HG03439 (cell line): ENCODE data around the gene PNPLA2.

Source experiments
- ATAC-seq: cut with Tn5 transposase; IDR thresholded peaks from one replicate; pipeline ENCODE4 v1.9.1; 2021; ENCODE audit warnings: mild to moderate bottlenecking, moderate library complexity; ENCODE audit not compliant: unreplicated experiment

Gene PNPLA2

DNA sequence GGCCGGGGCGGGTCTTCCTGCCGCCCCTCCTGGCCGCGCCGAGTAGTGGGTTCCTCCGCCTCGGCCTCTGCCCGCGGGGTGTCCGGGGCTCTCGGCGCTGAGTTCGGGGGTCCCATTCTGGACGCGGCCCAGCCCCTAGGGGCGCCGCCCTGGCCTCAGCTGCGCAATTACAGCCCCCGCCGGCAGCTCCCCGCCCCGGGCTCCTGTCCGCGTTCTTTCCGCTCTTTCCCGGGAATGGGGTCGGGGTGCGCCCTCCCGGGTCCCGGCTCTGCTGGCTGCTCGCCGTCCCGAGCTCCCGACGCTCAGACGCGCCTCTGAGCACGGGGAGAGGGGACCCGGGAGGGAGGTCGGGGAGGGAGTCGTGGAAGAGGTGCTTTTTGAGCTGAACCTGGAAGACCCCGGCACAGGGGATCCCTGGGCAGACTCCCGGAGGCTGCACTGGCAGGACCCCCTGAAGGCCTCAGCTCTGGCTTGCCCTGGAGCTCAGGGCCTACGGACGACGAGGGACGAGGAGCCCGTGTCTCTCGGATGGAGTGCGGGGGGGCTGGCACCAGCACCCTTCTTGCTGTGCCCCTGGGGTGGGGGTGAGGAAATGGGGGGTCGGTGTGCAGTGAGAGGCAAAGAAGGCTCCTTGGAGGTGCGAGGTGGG is 24.5 kb downstream of the PNPLA2 start:
- no peak for ATAC-seq

DNA sequence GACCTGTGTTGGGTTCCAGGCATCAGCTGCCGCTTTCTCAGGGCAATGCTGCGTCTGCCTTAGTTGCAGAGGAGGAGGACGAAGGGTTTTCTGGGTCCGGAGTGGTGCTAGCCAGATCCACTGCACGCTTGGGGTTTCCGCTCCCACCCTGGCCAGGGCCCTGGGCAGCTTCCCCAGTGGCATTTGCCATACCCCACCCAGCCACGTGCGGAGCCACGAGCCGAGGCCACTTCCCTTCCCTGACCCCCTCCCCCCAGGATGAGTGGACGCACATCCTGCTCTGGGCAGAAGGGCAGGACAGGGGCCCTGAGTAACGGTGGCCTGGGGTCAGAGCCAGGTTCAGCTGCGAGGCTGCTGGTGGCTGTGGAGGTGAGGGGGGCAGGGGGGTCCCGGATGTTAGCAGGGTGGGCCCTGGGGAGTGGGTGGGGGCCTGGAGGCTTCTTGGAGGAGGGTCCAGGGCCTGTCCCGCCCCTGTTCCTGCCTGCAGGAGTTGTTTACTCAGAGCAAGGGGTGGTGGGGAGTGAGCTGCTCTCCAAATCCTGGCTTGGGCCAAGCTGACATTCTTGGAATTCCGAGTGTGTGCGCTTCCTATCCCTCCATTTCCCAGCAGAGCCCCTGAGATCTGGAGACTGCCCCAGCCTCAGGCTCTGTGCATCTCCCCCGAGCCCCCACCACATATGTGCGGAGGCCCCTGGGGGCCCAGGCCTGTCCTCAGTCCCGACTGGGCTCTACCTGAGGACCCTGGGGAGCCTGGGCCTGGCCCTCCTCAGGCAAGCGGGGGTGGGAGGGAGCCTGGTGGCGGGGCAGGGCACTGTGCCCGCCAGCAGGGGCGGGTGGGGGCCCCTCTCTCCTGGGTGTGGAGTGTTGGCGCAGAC is 25.3 kb downstream of the PNPLA2 start:
- no peak for ATAC-seq

DNA sequence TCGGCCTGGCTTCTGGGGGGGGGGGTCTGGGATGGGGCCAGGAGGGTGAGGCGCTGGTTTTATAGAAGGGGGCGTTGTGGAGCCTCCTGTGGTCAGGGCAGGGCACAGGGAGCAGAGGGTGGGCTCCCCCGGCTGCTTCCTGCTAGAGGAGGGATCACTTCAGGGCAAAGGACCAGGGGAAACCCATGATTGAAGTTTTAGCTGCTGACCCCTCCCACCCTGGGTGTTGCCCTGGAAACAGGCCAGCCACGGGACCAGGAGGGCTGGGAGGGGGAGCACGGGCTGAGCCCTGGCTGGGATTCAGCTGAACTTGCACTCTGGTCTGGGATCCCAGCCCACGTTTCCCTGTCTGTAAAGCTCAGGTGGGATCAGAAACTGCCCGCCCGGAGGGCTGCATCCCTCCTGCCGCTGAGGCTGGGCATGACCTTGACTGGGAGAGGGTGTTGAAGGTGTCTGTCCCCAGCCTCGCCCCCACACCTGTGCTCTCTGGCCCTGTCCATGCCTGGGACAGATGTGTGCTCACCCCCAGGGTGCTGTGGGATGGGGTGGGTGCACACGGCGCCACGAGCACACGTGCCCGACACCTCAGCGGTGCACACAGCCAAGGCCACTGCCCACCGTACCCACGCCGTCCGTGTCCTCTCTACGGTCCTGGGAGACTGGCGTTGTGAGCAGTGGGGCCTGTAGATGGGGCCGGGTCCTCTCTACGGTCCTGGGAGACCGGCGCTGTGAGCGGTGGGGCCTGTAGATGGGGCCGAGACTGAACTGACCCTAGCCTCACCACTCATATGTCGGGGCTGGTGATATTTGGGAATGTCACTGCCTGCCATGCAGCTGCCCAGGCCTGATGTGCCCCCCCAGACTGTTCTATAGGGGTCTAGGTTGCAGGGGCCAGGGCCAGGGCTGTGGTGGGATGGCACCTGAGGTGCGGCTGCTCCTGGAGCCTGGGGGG is 26.3 kb downstream of the PNPLA2 start:
- ATAC-seq = no peak

DNA sequence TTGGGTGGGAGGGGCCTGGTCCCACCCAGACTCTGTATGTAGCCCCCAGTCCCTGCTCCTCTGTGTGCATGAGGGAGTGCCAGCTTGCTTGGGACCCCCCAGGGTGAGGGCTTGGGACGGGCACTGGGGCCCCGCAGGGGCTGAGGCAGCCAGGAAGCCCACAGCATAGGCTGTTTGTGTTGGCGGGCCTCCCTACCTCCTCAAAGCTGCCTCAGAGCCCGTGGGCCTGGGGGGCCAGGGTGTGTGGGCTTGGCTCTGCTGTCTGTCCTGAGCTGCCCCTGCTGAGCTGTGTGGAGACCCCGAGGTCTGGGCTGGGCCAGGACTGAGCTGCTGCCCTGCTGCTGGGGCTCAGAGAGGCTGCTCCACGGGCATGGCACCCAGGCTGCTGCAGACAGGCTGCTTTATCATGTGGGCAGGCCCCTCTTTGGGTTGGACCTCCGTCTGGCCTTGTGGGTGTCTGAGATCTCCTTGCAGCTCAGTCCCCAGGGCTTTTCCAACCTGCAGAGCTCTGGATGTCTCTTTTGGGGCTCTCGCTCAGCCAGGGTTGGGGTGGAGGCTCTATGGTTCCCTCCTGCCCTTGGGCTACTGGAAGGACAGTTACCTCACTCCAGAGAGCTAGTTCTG is 27.3 kb downstream of the PNPLA2 start:
- ATAC-seq = no peak

DNA sequence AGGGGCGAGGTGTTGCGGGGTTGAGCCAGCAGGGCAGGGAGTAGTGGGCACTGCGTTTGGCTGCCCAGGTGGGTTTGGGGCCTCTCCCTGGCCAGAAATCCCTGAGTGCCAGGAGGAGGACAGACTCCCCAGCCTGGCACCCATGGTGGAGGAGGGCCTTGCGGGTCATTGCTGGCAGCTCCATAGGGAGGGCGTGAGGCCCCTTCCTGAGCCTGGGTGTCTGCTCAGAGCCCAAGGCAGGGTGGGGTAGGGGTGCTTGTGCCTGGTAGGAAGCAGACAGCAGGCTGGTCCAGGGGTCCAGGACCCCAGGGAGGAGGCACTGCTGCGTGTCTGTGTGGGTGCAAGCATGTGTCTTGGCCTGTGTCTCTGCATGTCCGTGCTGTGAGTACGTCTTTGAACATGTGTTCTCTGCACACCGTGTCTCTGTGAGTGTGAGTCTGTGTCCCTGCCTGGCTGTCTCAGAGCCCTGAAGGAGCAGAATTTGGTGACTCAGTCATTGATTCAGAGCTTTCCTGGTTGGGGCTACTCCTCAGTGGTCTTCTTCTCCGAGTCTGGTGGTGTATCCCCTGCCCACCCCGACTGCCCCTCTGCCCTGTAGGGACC is 27.9 kb downstream of the PNPLA2 start:
- no peak for ATAC-seq

DNA sequence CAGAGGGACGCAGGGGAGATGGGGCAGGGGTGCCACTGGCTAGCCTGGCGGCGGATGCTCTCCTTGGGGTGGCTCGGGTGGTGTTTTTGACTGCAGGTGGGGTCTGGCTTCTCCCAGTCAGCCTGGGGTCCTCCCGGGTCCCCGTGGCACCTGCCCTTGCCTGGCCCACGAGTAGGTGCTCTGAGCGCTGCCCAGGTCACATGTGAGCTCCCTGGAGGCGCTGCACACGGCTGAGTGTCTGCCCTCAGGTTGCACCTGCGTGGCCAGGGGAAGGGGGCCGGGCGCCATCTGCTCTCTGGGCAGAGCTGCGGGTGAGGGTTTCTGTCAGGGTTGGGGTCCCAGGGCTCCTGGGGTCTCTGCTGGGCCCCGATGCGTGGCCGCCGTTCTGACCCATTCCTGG is 29.2 kb downstream of the PNPLA2 start:
- no peak for ATAC-seq

DNA sequence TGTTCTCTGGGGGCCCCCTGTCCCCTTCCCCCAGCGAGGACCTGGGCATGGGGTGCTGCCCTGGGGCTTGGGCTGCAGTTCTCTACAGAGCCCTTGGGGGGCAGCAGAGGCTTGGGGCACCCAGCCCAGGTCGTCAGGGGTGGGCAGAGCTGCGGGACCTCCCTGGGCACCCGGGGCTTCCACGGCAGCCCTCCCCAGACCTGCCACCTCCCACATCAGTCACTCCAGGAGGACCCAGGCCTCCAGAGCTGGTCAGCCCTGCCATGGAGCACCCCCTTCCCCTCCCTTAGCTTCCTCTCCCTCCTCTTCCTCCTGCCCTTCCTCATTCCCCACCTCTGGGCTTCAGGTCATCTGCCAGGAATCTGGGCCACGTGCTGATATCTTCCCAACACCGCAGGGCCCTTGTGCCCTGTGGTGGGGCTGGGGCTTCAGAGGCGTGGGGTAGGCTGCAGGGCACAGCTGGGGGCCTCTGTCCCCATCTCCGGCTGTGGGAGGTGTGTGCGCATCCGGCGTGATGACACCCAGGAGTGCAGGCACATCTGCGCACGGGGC is 29.7 kb downstream of the PNPLA2 start:
- no peak for ATAC-seq

DNA sequence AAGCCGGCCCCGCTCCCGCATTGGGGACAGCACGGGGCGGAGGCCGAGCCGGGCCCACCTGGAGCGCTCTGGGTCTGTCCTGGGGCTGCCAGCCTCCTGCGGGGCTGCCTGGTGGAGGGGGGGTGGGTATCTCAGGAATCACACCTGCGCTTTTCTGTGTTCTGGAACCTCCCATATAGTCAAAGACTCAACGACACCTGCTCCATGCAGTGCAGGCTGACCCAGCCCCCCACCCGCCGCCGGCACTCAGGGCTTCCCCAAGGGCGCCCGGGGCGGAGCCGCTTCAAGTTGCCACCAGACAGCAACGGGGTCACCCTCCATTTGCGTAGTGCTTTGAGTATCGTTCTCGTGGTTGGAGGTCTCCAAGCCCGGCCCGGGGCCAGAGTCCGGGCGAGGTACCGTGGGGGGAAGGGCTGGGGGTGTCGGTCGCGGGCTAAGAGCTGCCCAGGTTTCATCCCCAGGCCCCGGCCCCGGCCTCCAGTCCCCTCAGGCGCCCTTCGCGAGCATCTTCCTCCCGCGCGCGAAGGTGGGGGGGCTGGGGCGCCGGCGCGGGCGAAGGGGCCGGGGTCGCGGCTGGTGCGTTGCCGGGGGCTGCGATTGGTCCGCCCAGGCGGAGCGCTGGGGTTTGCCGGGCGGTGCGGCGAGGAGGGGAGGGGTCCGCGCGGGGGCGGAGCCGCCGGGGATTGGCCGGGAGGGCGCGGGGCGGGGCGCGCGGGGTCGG is 30.6 kb downstream of the PNPLA2 start:
- no peak for ATAC-seq

DNA sequence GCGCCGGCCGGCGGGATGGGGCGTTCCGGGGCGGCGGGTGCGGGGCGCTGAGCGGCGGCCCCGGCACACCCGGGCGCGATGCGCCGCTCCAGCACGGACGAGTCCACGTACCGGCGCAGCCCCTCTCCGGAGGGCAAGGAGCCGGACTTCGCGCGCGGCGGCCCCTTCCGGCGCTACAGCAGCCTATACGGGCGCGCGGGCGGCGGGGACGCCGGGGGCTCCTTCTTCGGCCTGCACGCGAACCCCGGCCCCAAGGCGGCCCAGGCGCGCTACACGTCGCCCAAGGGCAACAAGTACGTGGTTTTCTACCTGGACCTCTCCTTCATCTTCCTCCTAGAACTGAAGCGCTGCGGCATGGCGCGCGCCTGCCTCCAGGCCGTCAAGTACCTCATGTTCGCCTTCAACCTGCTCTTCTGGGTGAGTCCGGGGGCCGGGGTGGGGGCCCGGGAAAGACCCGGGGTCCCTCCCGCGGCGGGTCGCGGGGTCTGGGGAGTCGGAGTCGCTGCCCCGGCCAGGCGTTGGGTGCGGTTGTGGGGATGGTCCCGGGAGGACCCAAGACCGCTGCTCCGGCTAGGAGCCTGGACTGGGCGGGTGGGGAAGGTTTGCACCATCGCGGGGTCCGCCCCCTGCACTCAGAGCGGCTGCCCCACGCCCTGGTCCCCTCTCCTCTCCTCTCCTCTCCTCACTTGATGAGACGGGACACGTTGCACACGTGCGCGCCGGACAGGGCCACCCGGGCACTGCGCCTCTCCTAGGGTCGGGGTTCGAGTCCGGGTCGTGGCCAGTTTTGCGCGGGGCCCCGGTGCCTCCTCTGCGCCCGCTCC is 31.4 kb downstream of the PNPLA2 start:
- ATAC-seq = no peak

DNA sequence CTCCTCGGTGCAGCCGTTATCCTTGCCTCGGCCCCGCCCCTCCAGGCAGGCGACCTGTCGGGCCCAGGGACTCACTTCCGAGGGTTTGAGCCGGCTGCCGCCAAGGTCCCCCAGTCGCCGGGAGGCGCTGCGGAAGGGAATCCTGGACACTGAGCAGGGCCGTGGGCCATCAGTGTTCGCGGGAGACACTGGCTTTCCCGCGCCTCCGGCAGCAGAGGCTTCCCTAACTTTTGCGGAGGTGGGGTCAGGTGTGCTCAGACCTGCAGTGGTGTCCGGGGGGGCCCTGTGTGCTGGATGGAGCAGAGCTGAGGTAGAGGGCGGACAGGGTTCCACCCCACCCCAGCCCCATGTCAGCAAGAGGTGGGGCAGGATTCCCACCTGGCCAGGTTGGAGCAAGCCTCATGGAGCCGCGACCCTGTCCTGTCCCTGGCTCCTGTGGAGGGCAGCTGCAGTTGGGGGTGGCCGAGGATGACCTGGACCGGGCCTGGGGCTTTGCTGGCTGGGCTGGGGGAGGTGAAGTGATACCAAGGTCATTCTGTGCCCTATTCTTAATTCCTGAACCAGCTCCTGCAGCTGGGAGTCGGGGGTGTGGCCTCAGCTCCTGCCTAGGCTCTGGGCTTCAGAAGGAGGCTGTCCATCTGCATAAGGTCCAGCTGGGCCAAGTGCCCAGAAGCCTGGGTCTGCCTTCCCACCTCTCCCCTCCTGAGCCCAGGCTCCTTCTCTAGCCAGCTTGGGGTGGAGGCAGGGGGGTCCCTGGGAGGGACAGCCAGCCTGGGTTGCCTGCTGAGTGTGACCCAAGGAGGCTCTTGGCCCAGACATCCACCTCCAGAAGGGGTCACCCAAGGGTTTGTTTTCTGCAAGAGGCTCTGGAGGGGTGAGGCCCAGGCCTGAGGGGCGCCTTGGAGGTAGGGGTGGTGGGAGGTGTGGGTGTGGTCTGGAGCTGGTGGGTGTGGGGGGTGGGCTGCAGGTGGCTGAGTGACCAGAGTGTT is 32.4 kb downstream of the PNPLA2 start:
- no peak for ATAC-seq

DNA sequence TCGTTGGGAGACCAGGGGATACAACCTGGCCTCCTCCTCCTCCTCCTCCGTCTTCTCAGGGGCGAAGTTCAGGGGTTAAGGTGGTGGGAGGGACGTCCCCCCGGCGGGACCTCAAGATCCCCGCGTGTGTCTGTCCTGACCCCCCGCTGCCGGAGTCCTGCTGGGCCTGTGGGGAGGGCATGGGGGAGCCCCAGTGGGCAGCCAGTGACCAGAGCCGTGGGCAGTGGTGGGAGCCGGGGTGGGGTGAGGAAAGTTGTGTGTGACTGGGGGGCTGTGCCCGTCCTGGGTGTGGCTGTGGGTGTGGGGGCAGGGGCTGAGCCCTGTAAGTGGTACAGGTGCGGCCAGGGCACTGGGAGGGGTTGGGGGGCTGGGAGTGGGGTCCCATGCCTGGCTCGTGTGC is 34.0 kb downstream of the PNPLA2 start:
- no peak for ATAC-seq

DNA sequence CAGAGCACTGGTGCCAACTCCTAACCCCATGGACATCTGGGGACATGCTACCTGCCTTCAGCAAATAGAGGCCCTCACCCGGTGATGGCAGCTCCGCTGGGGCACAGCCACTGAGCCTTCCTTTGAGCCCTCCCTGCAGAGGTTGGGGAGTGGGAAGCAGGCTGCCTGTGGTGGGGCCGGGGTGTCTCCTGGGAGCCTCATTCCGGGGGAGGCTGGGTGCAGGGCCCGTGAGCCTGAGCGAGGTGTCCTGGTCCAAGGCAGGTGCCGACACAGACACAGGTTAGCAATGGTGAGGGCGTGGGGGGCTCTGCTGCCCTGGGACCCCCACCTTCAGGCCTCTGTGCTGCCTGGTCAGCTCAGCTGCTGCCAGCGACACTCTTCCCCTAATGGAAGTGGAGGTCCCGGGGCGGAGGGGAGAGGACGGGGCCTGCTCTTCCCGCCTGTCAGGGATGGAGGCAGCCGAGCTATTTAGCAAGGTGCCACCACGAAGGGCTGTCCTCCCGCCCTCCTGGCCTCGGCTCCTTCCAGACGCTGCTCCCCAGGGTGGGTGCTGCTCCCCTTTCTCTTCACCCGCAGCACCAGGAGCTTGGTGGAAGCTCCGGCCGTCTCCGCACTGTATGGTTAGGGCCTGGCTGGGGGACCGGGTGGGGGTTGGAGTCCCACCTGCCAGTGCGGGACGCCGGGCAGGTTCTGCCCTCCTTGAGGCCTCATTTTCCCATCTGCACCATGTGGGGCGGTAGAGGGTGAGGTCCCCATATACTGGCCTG is 35.2 kb downstream of the PNPLA2 start:
- ATAC-seq = no peak

DNA sequence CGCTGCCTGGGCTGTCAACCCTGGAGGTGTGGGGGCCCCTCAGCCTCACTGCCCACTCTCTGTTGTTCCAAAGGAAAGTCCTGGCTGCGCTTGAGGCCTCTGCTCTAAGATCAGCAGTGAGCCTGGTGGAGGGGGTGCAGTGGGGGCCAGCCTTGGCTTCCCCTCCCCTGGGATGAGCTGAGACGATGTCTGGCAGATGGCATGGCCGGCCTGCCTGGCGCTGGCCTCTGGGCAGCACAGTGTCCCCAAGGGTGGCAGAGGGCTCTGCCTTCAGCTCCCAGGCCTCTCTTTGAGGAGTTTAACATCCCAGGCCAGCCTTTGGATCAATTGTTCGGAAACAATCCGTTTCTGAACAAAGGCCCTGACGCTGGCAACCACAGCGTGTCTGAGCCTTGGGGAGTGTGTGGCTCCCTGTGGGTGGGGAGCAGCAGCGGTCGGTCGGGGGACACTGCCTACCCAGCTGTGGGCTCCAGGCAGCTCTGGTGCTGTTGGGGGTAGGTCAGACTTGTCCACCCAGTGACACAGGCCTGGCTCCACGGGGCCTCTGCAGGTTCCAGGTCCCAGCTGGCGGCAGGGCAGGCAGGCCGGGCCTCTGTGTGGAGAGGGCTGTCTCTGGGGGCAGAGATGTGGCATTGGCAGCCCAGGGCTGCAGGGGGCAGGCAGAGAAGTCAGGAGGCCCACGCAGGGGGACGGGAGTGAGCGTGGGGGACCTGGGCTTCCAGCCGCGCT is 36.1 kb downstream of the PNPLA2 start:
- no peak for ATAC-seq

DNA sequence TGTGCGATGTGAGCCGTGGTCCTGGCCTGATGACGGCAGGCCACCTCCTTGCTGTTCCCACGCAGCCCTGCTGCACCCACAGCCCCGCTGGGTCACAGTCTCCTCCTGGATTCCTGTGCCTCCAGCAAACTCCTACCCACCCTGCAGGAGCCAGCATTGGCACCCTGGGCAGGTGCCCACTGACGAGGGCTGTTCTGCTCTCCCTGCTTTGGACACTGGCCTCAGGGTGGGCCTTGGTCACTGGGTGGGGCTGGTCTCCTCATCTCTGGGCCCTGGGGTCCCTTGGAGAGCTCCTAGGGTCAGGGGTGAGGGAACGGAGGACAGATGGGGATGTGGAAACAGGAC is 36.6 kb downstream of the PNPLA2 start:
- no peak for ATAC-seq

DNA sequence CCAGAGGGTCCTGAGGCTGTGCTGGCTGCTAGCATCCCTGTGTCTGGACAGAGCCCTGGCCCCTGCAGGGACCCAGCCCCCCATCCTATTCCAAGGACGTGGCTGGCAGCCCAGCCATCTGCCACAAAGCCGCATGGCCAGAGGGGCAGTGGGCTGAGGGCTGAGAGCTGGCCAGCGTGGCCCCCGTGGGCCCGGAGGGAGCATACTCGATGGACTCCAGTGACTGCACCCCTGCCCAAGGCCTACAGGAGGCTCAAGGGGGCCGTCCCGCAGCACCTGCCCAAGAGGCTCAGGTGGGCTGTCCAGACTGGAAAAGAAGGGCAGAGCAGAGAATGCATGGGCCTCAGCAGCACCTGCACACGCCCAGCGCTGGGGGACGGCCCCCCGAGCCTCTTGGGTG is 37.1 kb downstream of the PNPLA2 start:
- no peak for ATAC-seq

DNA sequence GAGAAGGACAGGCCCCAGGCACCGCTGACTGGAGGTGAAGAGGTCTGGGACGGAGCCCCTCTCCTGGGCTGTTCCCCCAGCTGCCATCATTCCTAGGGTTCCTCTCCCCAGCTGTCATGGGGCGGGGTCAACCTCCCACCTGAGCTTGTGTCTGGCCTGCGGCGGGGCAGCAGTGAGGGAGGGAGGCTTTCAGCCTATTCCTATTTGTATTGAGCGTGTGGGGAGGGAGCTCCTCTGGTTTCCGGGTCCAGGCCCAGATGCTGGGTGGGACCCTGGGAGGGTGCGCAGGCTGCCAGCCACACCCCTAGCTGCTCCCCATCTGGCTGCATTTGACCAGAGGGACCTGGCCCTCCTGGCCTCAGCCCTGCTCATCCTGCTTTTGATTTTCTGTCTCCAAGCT is 37.7 kb downstream of the PNPLA2 start:
- ATAC-seq = no peak
